ENCODE measurements around the gene PLIN4.
"Not testable (repeated sequence)": the region's sequence is repeated elsewhere in the genome, so short reads cannot be mapped to it uniquely, and the experiment has no call there.

Gene PLIN4, protein sequence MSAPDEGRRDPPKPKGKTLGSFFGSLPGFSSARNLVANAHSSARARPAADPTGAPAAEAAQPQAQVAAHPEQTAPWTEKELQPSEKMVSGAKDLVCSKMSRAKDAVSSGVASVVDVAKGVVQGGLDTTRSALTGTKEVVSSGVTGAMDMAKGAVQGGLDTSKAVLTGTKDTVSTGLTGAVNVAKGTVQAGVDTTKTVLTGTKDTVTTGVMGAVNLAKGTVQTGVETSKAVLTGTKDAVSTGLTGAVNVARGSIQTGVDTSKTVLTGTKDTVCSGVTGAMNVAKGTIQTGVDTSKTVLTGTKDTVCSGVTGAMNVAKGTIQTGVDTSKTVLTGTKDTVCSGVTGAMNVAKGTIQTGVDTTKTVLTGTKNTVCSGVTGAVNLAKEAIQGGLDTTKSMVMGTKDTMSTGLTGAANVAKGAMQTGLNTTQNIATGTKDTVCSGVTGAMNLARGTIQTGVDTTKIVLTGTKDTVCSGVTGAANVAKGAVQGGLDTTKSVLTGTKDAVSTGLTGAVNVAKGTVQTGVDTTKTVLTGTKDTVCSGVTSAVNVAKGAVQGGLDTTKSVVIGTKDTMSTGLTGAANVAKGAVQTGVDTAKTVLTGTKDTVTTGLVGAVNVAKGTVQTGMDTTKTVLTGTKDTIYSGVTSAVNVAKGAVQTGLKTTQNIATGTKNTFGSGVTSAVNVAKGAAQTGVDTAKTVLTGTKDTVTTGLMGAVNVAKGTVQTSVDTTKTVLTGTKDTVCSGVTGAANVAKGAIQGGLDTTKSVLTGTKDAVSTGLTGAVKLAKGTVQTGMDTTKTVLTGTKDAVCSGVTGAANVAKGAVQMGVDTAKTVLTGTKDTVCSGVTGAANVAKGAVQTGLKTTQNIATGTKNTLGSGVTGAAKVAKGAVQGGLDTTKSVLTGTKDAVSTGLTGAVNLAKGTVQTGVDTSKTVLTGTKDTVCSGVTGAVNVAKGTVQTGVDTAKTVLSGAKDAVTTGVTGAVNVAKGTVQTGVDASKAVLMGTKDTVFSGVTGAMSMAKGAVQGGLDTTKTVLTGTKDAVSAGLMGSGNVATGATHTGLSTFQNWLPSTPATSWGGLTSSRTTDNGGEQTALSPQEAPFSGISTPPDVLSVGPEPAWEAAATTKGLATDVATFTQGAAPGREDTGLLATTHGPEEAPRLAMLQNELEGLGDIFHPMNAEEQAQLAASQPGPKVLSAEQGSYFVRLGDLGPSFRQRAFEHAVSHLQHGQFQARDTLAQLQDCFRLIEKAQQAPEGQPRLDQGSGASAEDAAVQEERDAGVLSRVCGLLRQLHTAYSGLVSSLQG (N-terminal part only)

DNA sequence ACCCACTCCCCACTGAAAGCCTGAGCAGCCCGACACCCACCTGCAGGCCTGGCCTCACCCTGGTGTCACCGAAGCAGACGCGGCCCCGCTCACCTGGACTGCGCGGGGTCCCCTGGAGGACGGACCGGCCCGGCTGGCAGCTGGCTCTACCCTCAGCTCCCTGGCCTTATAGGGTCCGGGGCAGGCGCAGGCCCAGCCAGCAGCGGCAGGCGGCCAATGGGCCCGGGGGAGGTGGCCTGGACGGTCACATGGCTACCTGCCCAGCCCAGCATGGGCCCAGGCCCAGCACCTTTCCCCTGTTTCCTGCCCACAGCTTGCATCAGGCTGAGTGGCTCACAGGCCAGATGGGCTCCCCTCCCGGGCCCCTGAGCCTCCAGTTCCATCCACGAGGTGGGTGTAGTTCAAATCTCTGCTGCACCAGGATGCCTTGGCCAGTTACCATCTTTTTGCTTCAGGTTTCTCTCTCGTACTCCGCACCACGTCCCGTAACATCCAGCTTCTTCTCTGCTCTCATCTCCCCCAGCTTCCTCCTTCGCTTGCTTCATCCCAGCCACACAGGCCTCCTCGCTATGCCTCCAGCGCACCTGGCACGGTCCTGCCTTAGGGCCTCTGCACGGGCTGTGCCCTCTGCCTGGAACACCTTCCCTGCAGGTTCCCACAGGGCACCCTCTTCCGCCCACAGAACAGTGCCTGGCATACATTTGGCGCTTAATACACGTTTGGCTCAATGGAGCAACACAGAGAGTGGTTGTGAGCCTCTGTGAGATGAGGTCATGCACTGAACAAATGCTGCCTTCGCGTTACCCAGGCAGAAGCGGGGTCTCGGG is at the start of gene PLIN4:
PLIN4 (minus strand) TSS at position 142 of the 827 bp plus-strand sequence. CDS start 214 bp downstream, outside the sequence.
- DNase-seq (ENCODE audit: low spot score): no peak

GRCh38 chr19:4567584-4568071 is 49.3 kb upstream of the PLIN4 start:
- peak; percentile 77 for DNase-seq (ENCODE audit: low spot score)

- no peak for DNase-seq (ENCODE audit: low spot score)
Observed at GRCh38 chr19:4566402-4567051, 48.2 kb upstream of the PLIN4 start.

GRCh38 chr19:4563562-4563961 is 45.3 kb upstream of the PLIN4 start:
- not testable (repeated sequence) for DNase-seq (ENCODE audit: low spot score)

DNA sequence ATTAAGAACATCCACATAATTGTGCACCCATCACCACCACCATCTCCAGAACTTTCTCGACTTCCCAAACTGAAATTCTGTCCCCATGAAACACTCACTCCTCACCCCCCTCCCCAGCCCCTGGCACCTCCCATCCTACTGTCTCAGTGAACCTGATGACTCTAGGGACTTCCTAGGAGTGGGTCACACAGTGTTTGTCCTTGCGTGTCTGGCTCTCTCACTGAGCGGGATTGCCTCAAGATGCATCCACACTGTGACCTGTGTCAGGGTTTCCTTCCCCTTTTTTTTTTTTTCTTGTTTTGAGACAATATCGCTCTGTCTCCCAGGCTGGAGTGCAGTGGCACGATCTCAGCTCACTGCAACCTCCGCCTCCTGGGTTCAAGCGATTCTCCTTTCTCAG is 43.8 kb upstream of the PLIN4 start:
- DNase-seq (ENCODE audit: low spot score): not testable (repeated sequence)

GRCh38 chr19:4559569-4559968 is 41.3 kb upstream of the PLIN4 start, which contains the start of gene SEMA6B:
Gene SEMA6B (minus strand): TSS chr19:4559684. CDS start chr19:4558457, 1,227 bp downstream.
- no peak for DNase-seq (ENCODE audit: low spot score)

GRCh38 chr19:4557971-4558941 is 40.0 kb upstream of the PLIN4 start:
- peak; percentile 90 for DNase-seq (ENCODE audit: low spot score)

GRCh38 chr19:4557144-4557970 is 39.1 kb upstream of the PLIN4 start:
- DNase-seq (ENCODE audit: low spot score): no peak

DNA sequence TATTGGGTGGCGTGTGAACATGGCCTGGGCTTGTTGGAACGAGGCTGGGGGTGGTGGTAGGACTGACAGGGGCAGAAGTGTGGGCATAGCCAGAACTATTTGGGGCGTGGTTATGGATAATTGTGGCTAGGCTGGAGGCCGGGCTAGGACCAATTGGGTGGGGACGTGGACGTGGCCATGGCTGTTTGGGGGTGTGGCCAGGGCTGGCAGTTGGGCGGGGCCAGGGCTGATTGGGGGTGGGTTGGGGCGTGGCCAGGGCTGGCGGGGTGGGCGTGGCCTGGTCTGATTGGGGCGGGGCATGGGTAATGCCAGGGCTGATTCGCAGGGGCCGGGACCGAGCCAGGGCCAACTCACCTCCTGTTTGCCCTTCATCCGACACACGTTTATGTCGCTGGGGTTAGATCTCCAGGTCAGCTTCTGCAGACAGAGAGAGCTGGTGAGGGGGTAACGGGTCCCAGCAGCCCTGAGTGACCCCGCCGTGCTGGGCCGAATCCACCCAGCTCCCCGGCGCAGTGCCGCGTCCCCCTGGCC is 38.4 kb upstream of the PLIN4 start:
- DNase-seq (ENCODE audit: low spot score): peak; percentile 83

GRCh38 chr19:4555657-4556561 is 37.6 kb upstream of the PLIN4 start:
- peak; percentile 55 for DNase-seq (ENCODE audit: low spot score)

DNA sequence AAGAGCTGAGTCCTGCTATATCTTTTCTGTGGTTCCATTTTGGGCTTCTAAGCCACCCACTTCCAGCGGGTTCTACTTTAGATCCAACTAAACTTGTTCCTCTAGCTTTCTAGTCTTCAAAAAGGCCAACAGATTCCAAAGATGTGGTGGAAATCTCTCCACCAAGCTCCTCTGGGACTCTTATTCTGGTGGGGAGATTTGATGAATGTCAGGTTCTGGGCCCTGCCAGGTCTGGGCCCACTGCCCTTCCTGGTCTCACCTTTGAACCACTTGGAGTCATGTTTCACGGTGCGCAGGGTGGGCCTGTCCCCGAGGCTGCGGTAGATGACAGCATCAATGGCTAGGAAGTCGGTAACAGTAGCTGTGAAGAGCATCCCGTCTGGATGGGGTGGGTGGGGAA is 36.4 kb upstream of the PLIN4 start:
- no peak for DNase-seq (ENCODE audit: low spot score)

DNA sequence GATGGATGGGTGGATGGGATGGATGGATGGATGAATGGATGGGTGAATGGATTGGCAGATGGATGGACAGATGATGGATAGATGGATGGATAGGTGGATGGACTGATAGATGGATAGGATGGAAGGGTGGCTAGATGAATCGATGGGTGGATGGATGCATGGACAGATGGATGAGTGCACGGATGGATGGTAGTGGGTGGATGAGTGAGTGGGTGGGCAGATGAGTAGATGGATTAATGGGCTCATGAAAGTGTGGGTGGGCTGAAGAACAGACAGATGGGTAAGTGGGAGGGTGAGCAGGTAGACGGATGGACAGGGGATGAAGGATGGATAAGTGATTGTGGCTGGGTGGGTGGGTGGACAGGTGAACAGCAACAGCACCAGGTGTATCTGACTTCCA is 35.5 kb upstream of the PLIN4 start:
- DNase-seq (ENCODE audit: low spot score): no peak

DNA sequence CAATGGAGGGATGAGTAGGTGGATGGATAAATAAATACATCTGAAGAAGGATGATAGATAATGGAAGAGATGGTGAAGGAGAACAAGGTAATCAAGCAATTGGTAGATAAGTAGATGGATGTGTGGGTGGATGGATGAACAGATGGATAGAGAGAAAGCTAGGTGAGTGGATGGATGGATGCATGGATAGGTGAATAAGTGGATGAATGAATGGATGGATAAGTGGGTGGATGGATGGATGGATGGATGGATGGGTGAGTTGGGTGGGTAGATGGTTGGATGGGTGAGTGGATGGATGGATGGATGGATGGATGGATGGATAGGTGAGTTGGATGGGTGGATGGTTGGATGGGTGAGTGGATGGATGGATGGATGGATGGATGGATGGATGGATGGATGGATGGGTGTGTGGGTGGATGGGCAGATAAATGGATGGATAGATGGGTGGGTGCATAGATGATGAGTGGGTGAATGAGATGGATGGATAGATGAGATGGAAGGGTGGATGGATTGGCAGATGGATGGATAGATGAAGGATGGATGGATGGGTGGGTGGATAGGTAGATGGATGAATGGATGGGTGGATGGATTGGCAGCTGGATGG is 34.9 kb upstream of the PLIN4 start:
- DNase-seq (ENCODE audit: low spot score): no peak

- no peak for DNase-seq (ENCODE audit: low spot score)
Observed at GRCh38 chr19:4552525-4552819, 34.2 kb upstream of the PLIN4 start.

DNA sequence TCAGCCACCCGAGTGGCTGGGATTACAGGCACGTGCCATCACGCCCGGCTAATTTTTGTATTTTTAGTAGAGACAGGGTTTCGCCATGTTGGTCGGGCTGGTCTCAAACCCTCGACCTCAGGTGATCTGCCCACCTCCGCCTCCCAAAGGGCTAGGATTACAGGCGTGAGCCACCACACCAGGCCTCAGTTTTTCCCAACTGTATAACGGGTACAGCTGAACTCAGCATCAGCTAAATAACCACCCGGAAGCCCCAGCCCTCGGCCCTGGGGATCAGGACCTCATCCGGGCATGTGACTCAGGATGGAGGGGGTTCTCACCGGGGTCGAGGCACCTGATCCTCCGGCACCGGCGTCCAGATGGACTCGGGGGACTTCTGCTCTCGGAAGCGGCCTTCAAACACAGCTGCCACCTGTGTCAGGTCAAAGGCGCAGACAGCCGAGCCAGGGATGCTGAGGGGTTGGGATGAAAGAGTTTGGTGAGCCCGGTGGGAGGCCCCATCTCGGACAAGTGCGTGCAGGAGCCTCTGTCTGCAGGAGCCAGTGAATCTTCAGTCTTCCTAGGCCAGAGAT is 32.3 kb upstream of the PLIN4 start:
- DNase-seq (ENCODE audit: low spot score): peak; percentile 23

DNA sequence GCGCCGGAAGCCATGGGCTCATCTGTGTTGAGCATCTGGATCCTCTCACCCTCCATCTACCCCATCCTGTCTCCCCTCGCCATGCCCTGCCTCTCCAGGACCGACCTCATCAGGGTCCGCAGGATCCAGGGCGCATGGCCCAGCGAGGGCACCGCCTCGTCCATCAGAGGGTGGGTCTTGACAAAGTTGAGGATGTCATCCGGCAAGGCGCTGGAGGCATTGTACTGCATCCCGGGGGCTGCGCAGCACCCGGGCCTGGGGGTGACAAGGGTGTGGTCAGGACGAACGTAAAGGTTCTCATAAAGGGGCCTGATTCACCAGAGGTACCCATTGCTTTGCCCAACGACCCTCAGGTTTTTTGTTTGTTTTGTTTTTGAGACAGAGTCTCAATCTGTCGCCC is 31.7 kb upstream of the PLIN4 start:
- peak; percentile 35 for DNase-seq (ENCODE audit: low spot score)
